HEK293 (cell line): Measurements from ENCODE around the gene ZNF394.

ENCODE experiments used
- EGR2 ChIP-seq: fragments of 450-650 bp; formaldehyde crosslinking; IDR thresholded peaks from 2 replicates; pipeline ENCODE4 v1.5.1; 2016; ENCODE audit warnings: low read depth, missing biosample characterization, missing genetic modification characterization
- GLIS2 ChIP-seq: fragments of 450-650 bp; formaldehyde crosslinking; IDR thresholded peaks from 2 replicates; pipeline ENCODE4 v1.5.1; 2016; ENCODE audit warnings: missing biosample characterization, missing genetic modification characterization
- HOXC10 ChIP-seq: sonication (generic); formaldehyde crosslinking; IDR thresholded peaks from 2 replicates; pipeline ENCODE4 v1.8.1; 2023; ENCODE audit warnings: mild to moderate bottlenecking, missing genetic modification reagents
- PRDM1 ChIP-seq: fragments of 450-650 bp; formaldehyde crosslinking; IDR thresholded peaks from 2 replicates; pipeline ENCODE4; 2016; ENCODE audit warnings: missing biosample characterization, missing genetic modification characterization
- REPIN1 ChIP-seq: fragments of 450-650 bp; formaldehyde crosslinking; IDR thresholded peaks from 2 replicates; pipeline ENCODE4 v1.5.1; 2017; ENCODE audit warnings: missing biosample characterization, missing genetic modification characterization, low read depth
- SP3 ChIP-seq: fragments of 450-650 bp; formaldehyde crosslinking; IDR thresholded peaks from 2 replicates; pipeline ENCODE4 v1.5.1; 2016; ENCODE audit warnings: missing biosample characterization, missing genetic modification characterization
- YY1 ChIP-seq: fragments of 450-650 bp; formaldehyde crosslinking; IDR thresholded peaks from 2 replicates; pipeline ENCODE4 v1.5.1; 2018; ENCODE audit warnings: missing biosample characterization, missing genetic modification characterization
- ZBTB17 ChIP-seq: fragments of 450-650 bp; formaldehyde crosslinking; IDR thresholded peaks from 2 replicates; pipeline ENCODE4 v1.5.1; 2016; ENCODE audit warnings: missing biosample characterization, missing genetic modification characterization
- ZBTB44 ChIP-seq: fragments of 450-650 bp; IDR thresholded peaks from 2 replicates; pipeline ENCODE4 v1.5.1; 2018; ENCODE audit warnings: missing biosample characterization, mild to moderate bottlenecking, missing genetic modification characterization
- ZEB2 ChIP-seq: fragments of 450-650 bp; formaldehyde crosslinking; IDR thresholded peaks from 2 replicates; pipeline ENCODE4 v1.5.1; 2016; ENCODE audit warnings: missing biosample characterization, missing genetic modification characterization
- ZFP69B ChIP-seq: fragments of 450-650 bp; formaldehyde crosslinking; IDR thresholded peaks from 2 replicates; pipeline ENCODE4 v1.5.1; 2016; ENCODE audit warnings: missing biosample characterization, missing genetic modification characterization
- ZNF121 ChIP-seq: fragments of 450-650 bp; formaldehyde crosslinking; IDR thresholded peaks from 2 replicates; pipeline ENCODE4 v1.5.1; 2016; ENCODE audit warnings: missing biosample characterization, missing genetic modification characterization
- ZNF133 ChIP-seq: fragments of 450-650 bp; formaldehyde crosslinking; IDR thresholded peaks from 2 replicates; pipeline ENCODE4 v1.5.1; 2016; ENCODE audit warnings: missing biosample characterization, missing genetic modification characterization
- ZNF221 ChIP-seq: fragments of 450-650 bp; formaldehyde crosslinking; IDR thresholded peaks from 2 replicates; pipeline ENCODE4 v1.5.1; 2017; ENCODE audit warnings: missing biosample characterization, missing genetic modification characterization, borderline replicate concordance
- ZNF274 ChIP-seq, 2 experiments: fragments of 200-500 bp in 1 of 2; fragments of 450-650 bp in 1 of 2; sonication (Bioruptor generic) in 1 of 2; formaldehyde crosslinking in 1 of 2; IDR thresholded peaks; 2 replicates each; pipeline versions ENCODE4 v1.5.1 to v1.6.1; 2014 to 2016; ENCODE audit warnings: borderline replicate concordance in 1 of 2, inconsistent platforms in 1 of 2, low read length in 1 of 2, missing biosample characterization in 1 of 2, missing genetic modification characterization in 1 of 2
- ZNF280D ChIP-seq: fragments of 450-650 bp; formaldehyde crosslinking; IDR thresholded peaks from 2 replicates; pipeline ENCODE4 v1.5.1; 2016; ENCODE audit warnings: missing biosample characterization, missing genetic modification characterization
- ZNF350 ChIP-seq: fragments of 450-650 bp; formaldehyde crosslinking; IDR thresholded peaks from 2 replicates; pipeline ENCODE4 v1.5.0; 2017; ENCODE audit warnings: missing biosample characterization, mild to moderate bottlenecking, missing genetic modification characterization
- ZNF37A ChIP-seq: fragments of 450-650 bp; IDR thresholded peaks from 2 replicates; pipeline ENCODE4 v1.5.1; 2018; ENCODE audit warnings: missing biosample characterization, missing genetic modification characterization
- ZNF391 ChIP-seq: fragments of 450-650 bp; formaldehyde crosslinking; IDR thresholded peaks from 2 replicates; pipeline ENCODE4 v1.5.1; 2016; ENCODE audit warnings: low read depth, missing biosample characterization, missing genetic modification characterization, borderline replicate concordance
- ZNF416 ChIP-seq: fragments of 450-650 bp; formaldehyde crosslinking; IDR thresholded peaks from 2 replicates; pipeline ENCODE4 v1.5.1; 2016; ENCODE audit warnings: missing biosample characterization, missing genetic modification characterization
- ZNF510 ChIP-seq: fragments of 450-650 bp; formaldehyde crosslinking; IDR thresholded peaks from 2 replicates; pipeline ENCODE4 v1.5.1; 2018; ENCODE audit warnings: mild to moderate bottlenecking, missing genetic modification characterization, missing biosample characterization; ENCODE audit not compliant: insufficient replicate concordance
- ZNF561 ChIP-seq: fragments of 450-650 bp; IDR thresholded peaks from 2 replicates; pipeline ENCODE4 v1.5.1; 2018; ENCODE audit warnings: missing biosample characterization, missing genetic modification characterization, borderline replicate concordance
- ZNF571 ChIP-seq: fragments of 450-650 bp; formaldehyde crosslinking; IDR thresholded peaks from 2 replicates; pipeline ENCODE4 v1.5.0; 2017; ENCODE audit warnings: missing biosample characterization, missing genetic modification characterization
- ZNF585B ChIP-seq: fragments of 450-650 bp; formaldehyde crosslinking; IDR thresholded peaks from 2 replicates; pipeline ENCODE4 v1.5.1; 2016; ENCODE audit warnings: missing biosample characterization, missing genetic modification characterization
- ZNF596 ChIP-seq: fragments of 450-650 bp; IDR thresholded peaks from 2 replicates; pipeline ENCODE4 v1.5.0; 2018; ENCODE audit warnings: missing biosample characterization, mild to moderate bottlenecking, missing genetic modification characterization, moderate library complexity
- ZNF621 ChIP-seq: fragments of 450-650 bp; formaldehyde crosslinking; IDR thresholded peaks from 2 replicates; pipeline ENCODE4 v1.5.1; 2017; ENCODE audit warnings: missing biosample characterization, missing genetic modification characterization
- ZNF623 ChIP-seq: fragments of 450-650 bp; formaldehyde crosslinking; IDR thresholded peaks from 2 replicates; pipeline ENCODE4 v1.5.1; 2016; ENCODE audit warnings: missing biosample characterization, missing genetic modification characterization
- ZNF692 ChIP-seq: fragments of 450-650 bp; formaldehyde crosslinking; IDR thresholded peaks from 2 replicates; pipeline ENCODE4 v1.5.1; 2016; ENCODE audit warnings: missing biosample characterization, missing genetic modification characterization
- ZNF76 ChIP-seq: fragments of 450-650 bp; formaldehyde crosslinking; IDR thresholded peaks from 2 replicates; pipeline ENCODE4; 2016; ENCODE audit warnings: low read depth, missing biosample characterization, missing genetic modification characterization, borderline replicate concordance
- ZNF768 ChIP-seq: fragments of 450-650 bp; formaldehyde crosslinking; IDR thresholded peaks from 2 replicates; pipeline ENCODE4 v1.5.1; 2018; ENCODE audit warnings: missing biosample characterization, mild to moderate bottlenecking, missing genetic modification characterization
- ZNF777 ChIP-seq: fragments of 450-650 bp; formaldehyde crosslinking; IDR thresholded peaks from 2 replicates; pipeline ENCODE4 v1.5.1; 2017; ENCODE audit warnings: missing biosample characterization, missing genetic modification characterization, borderline replicate concordance
- ZNF792 ChIP-seq: fragments of 450-650 bp; formaldehyde crosslinking; IDR thresholded peaks from 2 replicates; pipeline ENCODE4 v1.5.1; 2016; ENCODE audit warnings: missing biosample characterization, missing genetic modification characterization
- ZSCAN16 ChIP-seq: fragments of 450-650 bp; formaldehyde crosslinking; IDR thresholded peaks from 2 replicates; pipeline ENCODE4 v1.5.1; 2016; ENCODE audit warnings: missing biosample characterization, missing genetic modification characterization
- TF ChIP-seq, protein P1 (sequence below): fragments of 450-650 bp; formaldehyde crosslinking; IDR thresholded peaks from 2 replicates; pipeline ENCODE4 v1.5.1; 2016; ENCODE audit warnings: missing biosample characterization, missing genetic modification characterization
- TF ChIP-seq, protein P2 (sequence below): fragments of 450-650 bp; formaldehyde crosslinking; IDR thresholded peaks from 2 replicates; pipeline ENCODE4 v1.5.1; 2016; ENCODE audit warnings: missing biosample characterization, missing genetic modification characterization

The ZNF394 gene

DNA sequence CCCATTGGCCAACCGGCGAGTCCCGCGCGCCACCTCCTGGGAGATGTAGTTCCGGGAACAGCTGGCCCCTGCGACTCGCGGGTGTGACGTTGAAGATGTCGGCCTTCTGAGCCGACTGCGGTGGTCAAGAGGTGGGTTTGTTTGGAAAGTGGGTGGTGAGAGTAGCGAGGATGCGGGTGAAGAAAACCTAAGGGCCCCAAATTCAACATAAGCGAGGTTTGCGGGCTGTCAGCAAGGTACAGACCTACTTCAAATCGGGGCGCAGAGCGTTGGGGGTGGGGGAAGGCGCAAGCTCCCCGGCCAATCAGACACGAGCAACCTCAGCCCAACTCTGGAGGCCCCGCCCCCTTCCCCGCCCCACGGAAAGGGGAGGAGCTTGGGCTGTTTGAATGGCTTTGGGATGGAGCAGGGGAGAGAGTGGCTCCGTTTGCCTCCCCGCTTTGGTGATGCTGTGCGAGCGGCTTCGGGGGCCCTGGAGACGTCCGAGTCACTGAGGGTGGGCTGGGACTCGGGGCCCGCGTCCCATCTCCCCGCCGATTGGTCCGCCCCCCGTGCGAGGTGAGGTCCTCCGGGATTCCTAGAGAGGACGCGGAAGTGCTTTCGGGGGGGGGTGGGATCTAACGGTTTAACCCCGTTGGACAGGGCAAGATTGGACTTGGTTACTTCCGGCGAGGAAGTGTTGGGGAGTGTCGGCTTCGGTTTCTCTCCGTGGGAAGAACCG is 4.7 kb upstream of the ZNF394 start, which contains the start of gene ZKSCAN5 (continued):
- TF ChIP-seq ZNF280D (tag by site-specific recombination): no peak
- TF ChIP-seq ZNF221: no peak
- TF ChIP-seq ZNF777 (tag by site-specific recombination): no peak
- no peak for TF ChIP-seq ZNF621
- TF ChIP-seq PRDM1 (tag by site-specific recombination): no peak
- TF ChIP-seq ZNF623 (tag by site-specific recombination): no peak
- no peak for TF ChIP-seq ZNF510
- no peak for TF ChIP-seq ZBTB44 (tag by site-specific recombination)
- peak; percentile 76 for TF ChIP-seq GLIS2 (tag by site-specific recombination)
- TF ChIP-seq, protein P1, sequence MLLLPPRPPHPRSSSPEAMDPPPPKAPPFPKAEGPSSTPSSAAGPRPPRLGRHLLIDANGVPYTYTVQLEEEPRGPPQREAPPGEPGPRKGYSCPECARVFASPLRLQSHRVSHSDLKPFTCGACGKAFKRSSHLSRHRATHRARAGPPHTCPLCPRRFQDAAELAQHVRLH: peak; percentile 83
- TF ChIP-seq ZBTB17 (tag by site-specific recombination): peak; percentile 95
- TF ChIP-seq ZNF274 (IDR thresholded peaks at IDR 0.05; ENCODE audit: low read length): no peak
- TF ChIP-seq ZNF274 (tag by site-specific recombination; IDR thresholded peaks at IDR 0.05; ENCODE audit: borderline replicate concordance): no peak
- TF ChIP-seq EGR2 (tag by site-specific recombination): peak; percentile 35
- no peak for TF ChIP-seq ZNF561 (tag by site-specific recombination)
- TF ChIP-seq REPIN1: no peak
- no peak for TF ChIP-seq ZNF350
- no peak for TF ChIP-seq ZNF133 (tag by site-specific recombination)
- no peak for TF ChIP-seq ZNF768 (tag by site-specific recombination)
- no peak for TF ChIP-seq HOXC10
- peak; percentile 92 for TF ChIP-seq ZNF76 (tag by site-specific recombination)
- no peak for TF ChIP-seq ZFP69B (tag by site-specific recombination)
- TF ChIP-seq ZNF571: no peak
- no peak for TF ChIP-seq ZNF596 (tag by site-specific recombination)
- peak; percentile 76; the same call in 1 of the 2 replicates for TF ChIP-seq ZNF121 (tag by site-specific recombination)
- TF ChIP-seq YY1 (tag by site-specific recombination): peak; percentile 43; the same call in 1 of the 2 replicates
- no peak for TF ChIP-seq ZSCAN16 (tag by site-specific recombination)
- TF ChIP-seq ZNF37A: no peak
- no peak for TF ChIP-seq ZNF792 (tag by site-specific recombination)
- TF ChIP-seq, protein P2, sequence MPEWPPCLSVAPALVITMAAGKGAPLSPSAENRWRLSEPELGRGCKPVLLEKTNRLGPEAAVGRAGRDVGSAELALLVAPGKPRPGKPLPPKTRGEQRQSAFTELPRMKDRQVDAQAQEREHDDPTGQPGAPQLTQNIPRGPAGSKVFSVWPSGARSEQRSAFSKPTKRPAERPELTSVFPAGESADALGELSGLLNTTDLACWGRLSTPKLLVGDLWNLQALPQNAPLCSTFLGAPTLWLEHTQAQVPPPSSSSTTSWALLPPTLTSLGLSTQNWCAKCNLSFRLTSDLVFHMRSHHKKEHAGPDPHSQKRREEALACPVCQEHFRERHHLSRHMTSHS (tag by site-specific recombination): no peak
- TF ChIP-seq ZNF692 (tag by site-specific recombination): peak; percentile 28
- peak; percentile 71 for TF ChIP-seq ZEB2 (tag by site-specific recombination)
- TF ChIP-seq ZNF585B: no peak
- TF ChIP-seq ZNF391 (tag by site-specific recombination): no peak
- TF ChIP-seq ZNF416 (tag by site-specific recombination): no peak
- TF ChIP-seq SP3 (tag by site-specific recombination): peak; percentile 99
